A204.1 (cell line): Measurements from ENCODE around the gene USP17L18.
"Not testable (repeated sequence)": the region's sequence is repeated elsewhere in the genome, so short reads cannot be mapped to it uniquely, and the experiment has no call there.

Source experiments
- FAIRE-seq: peaks from 2 replicates; lab custom pipeline; 2012; peaks lifted over from hg19 to GRCh38; lab: Jason Lieb, UNC

USP17L18 gene

GRCh38 chr4:9247953-9248680 is at the start of gene USP17L18:
Gene USP17L18 (plus strand): TSS chr4:9248630. CDS start chr4:9248630, 0 bp downstream.
- not testable (repeated sequence) for FAIRE-seq

GRCh38 chr4:9210357-9210756 is 38.1 kb upstream of the USP17L18 start, which contains the start of gene USP17L10:
Gene USP17L10 (plus strand): TSS chr4:9210657. CDS start chr4:9210657, 0 bp downstream.
- FAIRE-seq, result not testable (repeated sequence)

GRCh38 chr4:9214701-9215100 is 33.7 kb upstream of the USP17L18 start:
- FAIRE-seq, result not testable (repeated sequence)

GRCh38 chr4:9215105-9215504 is 33.3 kb upstream of the USP17L18 start, which contains the start of gene USP17L11:
Gene USP17L11 (plus strand): TSS chr4:9215405. CDS start chr4:9215405, 0 bp downstream.
- FAIRE-seq, result not testable (repeated sequence)

- not testable (repeated sequence) for FAIRE-seq
Measured at GRCh38 chr4:9219852-9220251, 28.6 kb upstream of the USP17L18 start, which contains the start of gene USP17L12. Gene USP17L12 (plus strand): TSS chr4:9220152. CDS start chr4:9220152, 0 bp downstream.

- not testable (repeated sequence) for FAIRE-seq
Measured at GRCh38 chr4:9224596-9224995, 23.8 kb upstream of the USP17L18 start, which contains the start of gene USP17L13. Gene USP17L13 (plus strand): TSS chr4:9224896. CDS start chr4:9224896, 0 bp downstream.

GRCh38 chr4:9230249-9230648 is 18.2 kb upstream of the USP17L18 start:
- not testable (repeated sequence) for FAIRE-seq

GRCh38 chr4:9234085-9234484 is 14.3 kb upstream of the USP17L18 start, which contains the start of gene USP17L15:
Gene USP17L15 (plus strand): TSS chr4:9234385. CDS start chr4:9234385, 0 bp downstream.
- FAIRE-seq, result not testable (repeated sequence)

- not testable (repeated sequence) for FAIRE-seq
Measured at GRCh38 chr4:9238461-9238860, 10.0 kb upstream of the USP17L18 start.

- not testable (repeated sequence) for FAIRE-seq
Measured at GRCh38 chr4:9243579-9243978, 4.9 kb upstream of the USP17L18 start, which contains the start of gene USP17L17. Gene USP17L17 (plus strand): TSS chr4:9243879. CDS start chr4:9243879, 0 bp downstream.

GRCh38 chr4:9253078-9253477 is 4.6 kb downstream of the USP17L18 start, which contains the start of gene USP17L19:
Gene USP17L19 (plus strand): TSS chr4:9253378. CDS start chr4:9253378, 0 bp downstream.
- FAIRE-seq, result not testable (repeated sequence)

- FAIRE-seq, result not testable (repeated sequence)
Measured at GRCh38 chr4:9257824-9258223, 9.4 kb downstream of the USP17L18 start, which contains the start of gene USP17L20. Gene USP17L20 (plus strand): TSS chr4:9258124. CDS start chr4:9258124, 0 bp downstream.

- not testable (repeated sequence) for FAIRE-seq
Measured at GRCh38 chr4:9262572-9262971, 14.1 kb downstream of the USP17L18 start, which contains the start of gene USP17L21. Gene USP17L21 (plus strand): TSS chr4:9262872. CDS start chr4:9262872, 0 bp downstream.

- FAIRE-seq, result not testable (repeated sequence)
Measured at GRCh38 chr4:9267319-9267718, 18.9 kb downstream of the USP17L18 start, which contains the start of gene USP17L22. Gene USP17L22 (plus strand): TSS chr4:9267619. CDS start chr4:9267619, 0 bp downstream.

GRCh38 chr4:9271719-9272118 is 23.3 kb downstream of the USP17L18 start:
- FAIRE-seq, result not testable (repeated sequence)
